HG02970 (cell line): Measurements from ENCODE around the gene RNASE9.
"Not testable (repeated sequence)": the region's sequence is repeated elsewhere in the genome, so short reads cannot be mapped to it uniquely, and the experiment has no call there.

Experiments
- ATAC-seq: cut with Tn5 transposase; IDR thresholded peaks from one replicate; pipeline ENCODE4 v1.9.1; 2021; ENCODE audit warnings: mild to moderate bottlenecking, moderate library complexity, moderate number of reproducible peaks; ENCODE audit not compliant: unreplicated experiment, low FRiP score

The RNASE9 gene

GRCh38 chr14:20578784-20579502 is 18.1 kb upstream of the RNASE9 start:
- no peak for ATAC-seq

GRCh38 chr14:20578325-20578724 is 17.5 kb upstream of the RNASE9 start:
- ATAC-seq, result no peak

GRCh38 chr14:20572382-20572990 is 11.6 kb upstream of the RNASE9 start:
- ATAC-seq, result not testable (repeated sequence)

GRCh38 chr14:20570720-20571119 is 9.9 kb upstream of the RNASE9 start:
- ATAC-seq, result not testable (repeated sequence)

GRCh38 chr14:20569865-20570264 is 9.0 kb upstream of the RNASE9 start:
- not testable (repeated sequence) for ATAC-seq

GRCh38 chr14:20569066-20569465 is 8.2 kb upstream of the RNASE9 start:
- ATAC-seq, result no peak

GRCh38 chr14:20568393-20568792 is 7.5 kb upstream of the RNASE9 start:
- ATAC-seq, result no peak

- not testable (repeated sequence) for ATAC-seq
Measured at GRCh38 chr14:20567199-20567598, 6.4 kb upstream of the RNASE9 start.

GRCh38 chr14:20564501-20564997 is 3.7 kb upstream of the RNASE9 start:
- ATAC-seq, result no peak

GRCh38 chr14:20563971-20564370 is 3.1 kb upstream of the RNASE9 start:
- no peak for ATAC-seq

- no peak for ATAC-seq
Measured at GRCh38 chr14:20559461-20559904, 1.4 kb downstream of the RNASE9 start.

- no peak for ATAC-seq
Measured at GRCh38 chr14:20557212-20557542, 3.7 kb downstream of the RNASE9 start.

- ATAC-seq, result no peak
Measured at GRCh38 chr14:20556500-20557211, 4.2 kb downstream of the RNASE9 start.

- no peak for ATAC-seq
Measured at GRCh38 chr14:20555845-20556244, 5.0 kb downstream of the RNASE9 start.

- no peak for ATAC-seq
Measured at GRCh38 chr14:20553024-20553423, 7.8 kb downstream of the RNASE9 start.

GRCh38 chr14:20551606-20552005 is 9.2 kb downstream of the RNASE9 start:
- ATAC-seq, result no peak

- no peak for ATAC-seq
Measured at GRCh38 chr14:20550926-20551325, 9.9 kb downstream of the RNASE9 start.

GRCh38 chr14:20548414-20549158 is 12.3 kb downstream of the RNASE9 start:
- ATAC-seq, result no peak

- no peak for ATAC-seq
Measured at GRCh38 chr14:20546877-20547276, 14.0 kb downstream of the RNASE9 start.

GRCh38 chr14:20539906-20540305 is 20.9 kb downstream of the RNASE9 start:
- no peak for ATAC-seq
